K562 (cell line): Measurements from ENCODE around the gene SLC4A3.

Experiments used
- EWSR1 ChIP-seq: fragments of 450-650 bp; IDR thresholded peaks from 2 replicates; pipeline ENCODE4 v1.6.1; 2018; ENCODE audit warnings: borderline replicate concordance, mild to moderate bottlenecking, low read depth, moderate library complexity; ENCODE audit not compliant: partially characterized antibody
- NFIC ChIP-seq: fragments of 450-650 bp; IDR thresholded peaks from 2 replicates; pipeline ENCODE4 v1.6.1; 2017; ENCODE audit warnings: mild to moderate bottlenecking, inconsistent platforms
- SP1 ChIP-seq: sonication (generic); formaldehyde crosslinking; IDR thresholded peaks from 2 replicates; pipeline ENCODE4 v1.8.1; 2022; ENCODE audit warnings: mild to moderate bottlenecking, missing genetic modification reagents
- YBX1 ChIP-seq: fragments of 450-650 bp; IDR thresholded peaks from 2 replicates; pipeline ENCODE4 v1.7.1; 2016; ENCODE audit warnings: mild to moderate bottlenecking
- ZSCAN29 ChIP-seq: fragments of 450-650 bp; IDR thresholded peaks from 2 replicates; pipeline ENCODE4 v1.6.1; 2017
- TF ChIP-seq, protein P1 (sequence below): sonication (generic); formaldehyde crosslinking; IDR thresholded peaks from 2 replicates; pipeline ENCODE4 v1.5.0; 2020; ENCODE audit warnings: missing genetic modification reagents
- TF ChIP-seq, protein P2 (sequence below): sonication (generic); formaldehyde crosslinking; IDR thresholded peaks from 2 replicates; pipeline ENCODE4 v1.8.1; 2022; ENCODE audit warnings: missing genetic modification reagents

DNA sequence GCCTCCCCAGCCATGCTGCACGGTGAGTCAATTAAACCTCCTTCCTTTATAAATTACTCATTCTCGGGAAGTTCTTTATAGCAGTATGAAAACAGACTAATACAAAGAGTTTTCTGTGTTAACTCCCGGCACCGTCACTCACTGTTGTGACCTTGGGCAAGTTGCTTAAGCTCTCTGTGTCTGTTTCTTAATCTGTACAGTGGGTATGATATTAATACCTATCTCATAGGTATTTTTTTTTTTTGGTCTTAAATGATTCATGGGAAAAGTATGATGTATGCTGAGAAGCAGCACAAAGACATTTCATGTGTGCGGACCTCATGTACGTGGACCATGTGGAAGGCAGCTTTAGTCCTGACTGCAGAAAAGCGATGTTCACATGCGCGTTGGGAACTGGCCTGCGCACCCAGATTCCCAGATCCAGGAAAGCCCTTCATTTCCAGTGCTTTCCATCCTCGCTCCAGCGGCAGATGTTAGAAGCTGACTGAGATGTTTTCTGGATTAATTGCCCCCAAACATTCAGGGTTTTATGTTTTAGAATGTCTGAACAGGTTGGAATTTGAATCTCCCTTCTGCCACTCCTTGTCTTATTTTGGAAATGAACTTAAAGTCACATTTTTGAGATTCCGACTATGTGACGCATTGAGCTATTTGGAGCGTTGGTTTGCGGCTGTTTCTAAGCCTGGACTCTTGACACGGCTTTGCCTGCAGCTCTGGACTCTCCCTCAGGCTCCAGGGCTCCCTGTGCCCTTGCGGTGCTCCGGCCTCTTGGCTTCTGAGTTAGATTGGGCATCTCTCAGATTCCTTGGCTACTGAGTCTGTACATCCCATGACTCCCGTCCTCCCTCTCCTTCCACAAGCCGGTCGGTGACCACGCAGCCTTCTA, 61.4 kb downstream of the SLC4A3 start:
- TF ChIP-seq YBX1, result no peak
- no peak for TF ChIP-seq NFIC
- no peak for TF ChIP-seq ZSCAN29
- TF ChIP-seq SP1 (CRISPR knock-in tag), result no peak
- TF ChIP-seq, protein P1, sequence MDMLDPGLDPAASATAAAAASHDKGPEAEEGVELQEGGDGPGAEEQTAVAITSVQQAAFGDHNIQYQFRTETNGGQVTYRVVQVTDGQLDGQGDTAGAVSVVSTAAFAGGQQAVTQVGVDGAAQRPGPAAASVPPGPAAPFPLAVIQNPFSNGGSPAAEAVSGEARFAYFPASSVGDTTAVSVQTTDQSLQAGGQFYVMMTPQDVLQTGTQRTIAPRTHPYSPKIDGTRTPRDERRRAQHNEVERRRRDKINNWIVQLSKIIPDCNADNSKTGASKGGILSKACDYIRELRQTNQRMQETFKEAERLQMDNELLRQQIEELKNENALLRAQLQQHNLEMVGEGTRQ (CRISPR knock-in tag), result no peak
- TF ChIP-seq, protein P2, sequence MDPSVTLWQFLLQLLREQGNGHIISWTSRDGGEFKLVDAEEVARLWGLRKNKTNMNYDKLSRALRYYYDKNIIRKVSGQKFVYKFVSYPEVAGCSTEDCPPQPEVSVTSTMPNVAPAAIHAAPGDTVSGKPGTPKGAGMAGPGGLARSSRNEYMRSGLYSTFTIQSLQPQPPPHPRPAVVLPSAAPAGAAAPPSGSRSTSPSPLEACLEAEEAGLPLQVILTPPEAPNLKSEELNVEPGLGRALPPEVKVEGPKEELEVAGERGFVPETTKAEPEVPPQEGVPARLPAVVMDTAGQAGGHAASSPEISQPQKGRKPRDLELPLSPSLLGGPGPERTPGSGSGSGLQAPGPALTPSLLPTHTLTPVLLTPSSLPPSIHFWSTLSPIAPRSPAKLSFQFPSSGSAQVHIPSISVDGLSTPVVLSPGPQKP, result no peak
- no peak for TF ChIP-seq EWSR1
